H7 (cell line): Measurements from ENCODE around the gene CALCR. TPM values are rescaled to one million over a fixed set of nuclear protein-coding genes. Genes with fewer than 3 reads are reported as not detected.

Source experiments
- DNase-seq: peaks from one replicate; pipeline ENCODE4 v3.0.0; 2012
- H3K27me3 ChIP-seq: 2 replicates; pipeline ENCODE4 v1.6.0; 2011; ENCODE audit warnings: mild to moderate bottlenecking, low read length; ENCODE audit not compliant: control insufficient read depth, insufficient read depth
- H3K36me3 ChIP-seq: replicated peaks from 2 replicates; pipeline ENCODE4 v1.5.1; 2011; ENCODE audit warnings: low read length; ENCODE audit not compliant: control insufficient read depth, insufficient read depth
- H3K4me3 ChIP-seq: 2 replicates; pipeline ENCODE4 v1.5.1; 2011; ENCODE audit warnings: low read depth, mild to moderate bottlenecking, control low read depth, low read length, moderate library complexity; ENCODE audit not compliant: insufficient read depth
- total RNA-seq: library from RNA; depleted of rRNA; stranded (reverse); fragments of >200 nt; shearing (Covaris generic); gene quantifications from 2 replicates; pipeline ENCODE4 v1.2.3, GENCODE V29; 2014

Gene CALCR
- total RNA-seq, 1 experiment from 2014 or later, result 4.0 TPM

- Histone ChIP-seq H3K36me3 (no peaks in the 10 kb centered on the region), H3K27me3 (no peaks in the 10 kb centered on the region), H3K4me3 (no peak overlapping the region)
- no peak for DNase-seq
Measured at GRCh38 chr7:93382362-93382761, 192.2 kb downstream of the CALCR start.

- Histone ChIP-seq H3K4me3 (no peak overlapping the region), H3K27me3 (no peaks in the 10 kb centered on the region), H3K36me3 (no peaks in the 10 kb centered on the region)
- no peak for DNase-seq
Measured at GRCh38 chr7:93378131-93378760, 196.3 kb downstream of the CALCR start.

GRCh38 chr7:93375603-93376002 lies 198.9 kb downstream of the CALCR start:
- no peaks in the 10 kb centered on the region for H3K27me3 ChIP-seq
- no peak overlapping the region for H3K4me3 ChIP-seq
- H3K36me3 ChIP-seq, result no peaks in the 10 kb centered on the region
- DNase-seq, result no peak
